GM18507 (cell line): ENCODE measurements around the gene ZNF576.
"Not testable (repeated sequence)": the region's sequence is repeated elsewhere in the genome, so short reads cannot be mapped to it uniquely, and the experiment has no call there.

Experiments used
- DNase-seq: peaks from one replicate; pipeline ENCODE4 v3.0.0; 2011; ENCODE audit warnings: low read depth; ENCODE audit not compliant: insufficient read length; ENCODE audit errors: extremely low spot score
- FAIRE-seq: peaks from 2 replicates; lab custom pipeline; 2011; peaks lifted over from hg19 to GRCh38; lab: Jason Lieb, UNC

Gene ZNF576

DNA sequence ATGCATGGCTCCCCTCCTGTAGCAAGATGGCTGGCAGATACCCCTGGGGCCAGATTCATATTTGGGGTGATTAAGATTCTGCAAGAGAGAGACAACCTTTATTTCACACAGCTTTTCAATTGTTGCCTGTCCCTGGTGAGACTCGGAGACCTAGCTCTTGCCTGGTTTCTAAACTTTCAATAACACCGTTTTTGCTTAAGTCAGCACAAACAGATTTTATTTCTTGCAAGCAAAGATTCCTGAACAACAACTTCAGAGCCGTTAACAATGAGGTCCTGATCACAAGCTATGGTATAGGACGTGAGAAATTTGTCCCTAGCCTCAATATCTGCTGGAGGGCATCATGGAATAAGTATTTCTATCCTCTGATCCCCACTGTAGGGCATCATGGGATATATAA, 46.1 kb downstream of the ZNF576 start:
- FAIRE-seq (no peak), DNase-seq (no peak)

DNA sequence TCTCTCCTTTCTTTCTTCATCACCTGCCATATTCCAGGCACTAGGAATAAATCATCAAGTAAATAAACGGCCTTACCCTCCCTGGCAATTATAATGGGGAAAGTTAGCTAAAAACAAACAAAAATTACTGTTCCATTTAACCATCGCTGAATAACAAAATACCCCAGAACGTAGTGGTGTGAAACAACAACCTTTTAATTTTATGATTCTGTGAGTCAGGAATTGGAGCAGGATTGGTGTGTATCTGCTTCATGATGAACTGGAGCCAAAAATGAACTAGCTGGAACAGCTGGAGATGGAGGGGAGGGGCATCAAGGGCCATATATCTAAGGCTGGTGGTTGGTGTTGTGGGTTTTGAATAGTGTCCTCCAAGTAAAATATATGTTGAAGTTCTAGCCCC, 46.9 kb downstream of the ZNF576 start:
- no peak for FAIRE-seq
- no peak for DNase-seq

DNA sequence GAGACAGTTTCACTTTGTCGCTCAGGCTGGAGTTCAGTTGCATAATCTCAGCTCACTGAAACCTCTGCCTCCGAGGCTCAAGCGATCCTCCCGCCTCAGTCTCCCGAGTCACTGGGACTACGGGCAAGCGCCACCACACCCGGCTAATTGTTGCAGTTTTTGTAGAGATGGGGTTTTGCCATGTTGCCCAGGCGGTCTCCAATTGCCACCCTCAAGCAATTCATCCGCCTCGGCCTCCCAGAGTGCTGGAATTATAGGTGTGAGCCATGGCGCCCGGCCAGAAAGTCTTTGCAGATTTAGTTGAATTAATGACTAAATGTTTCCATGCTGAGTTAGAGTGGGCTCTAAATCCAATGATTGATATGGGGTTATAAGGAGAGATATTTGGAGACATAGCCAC, 47.8 kb downstream of the ZNF576 start:
- FAIRE-seq (no peak), DNase-seq (no peak)

DNA sequence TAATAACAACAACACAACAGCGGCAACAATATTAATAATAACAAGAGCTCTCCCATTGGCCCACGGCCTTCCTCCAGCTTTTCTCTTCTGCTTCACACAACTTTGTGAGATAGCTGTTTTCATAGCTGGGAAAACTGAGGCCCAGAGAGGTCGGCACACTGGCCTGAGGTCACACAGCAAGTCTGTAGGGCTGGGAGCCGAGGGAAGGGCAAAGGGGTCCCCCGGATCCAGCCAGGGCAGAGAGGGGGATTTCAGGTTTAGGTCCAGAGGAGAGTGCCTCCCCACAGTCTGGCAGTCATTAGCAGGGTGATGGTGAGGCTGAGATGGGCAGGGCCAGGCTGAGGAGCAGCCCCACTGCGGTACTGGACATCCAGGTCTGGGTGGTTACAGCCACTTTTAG, 52.2 kb downstream of the ZNF576 start:
- no peak for FAIRE-seq

DNA sequence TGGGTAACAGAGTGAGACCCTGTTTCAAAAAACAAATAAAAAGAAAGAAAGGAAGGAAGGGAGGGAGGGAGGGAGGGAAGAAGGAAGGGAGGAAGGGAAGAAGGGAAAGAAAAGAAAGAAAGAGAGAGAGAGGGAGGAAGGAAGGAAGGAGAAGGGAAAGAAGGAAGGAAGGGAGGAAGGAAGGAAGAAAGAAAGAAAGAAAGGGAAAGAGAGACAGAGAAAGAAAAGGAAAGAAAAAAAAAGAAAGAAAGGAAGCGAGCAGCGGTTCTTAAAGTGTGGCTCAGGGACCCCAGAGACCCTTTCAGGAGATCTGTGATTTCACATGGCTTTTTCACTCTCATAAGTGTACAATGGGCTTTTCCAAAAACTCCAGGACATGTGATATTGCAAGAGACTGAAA, 53.1 kb downstream of the ZNF576 start:
- no peak for FAIRE-seq

More for the DNA sequence above, 52.2 kb downstream of the ZNF576 start:
- no peak for DNase-seq

DNA sequence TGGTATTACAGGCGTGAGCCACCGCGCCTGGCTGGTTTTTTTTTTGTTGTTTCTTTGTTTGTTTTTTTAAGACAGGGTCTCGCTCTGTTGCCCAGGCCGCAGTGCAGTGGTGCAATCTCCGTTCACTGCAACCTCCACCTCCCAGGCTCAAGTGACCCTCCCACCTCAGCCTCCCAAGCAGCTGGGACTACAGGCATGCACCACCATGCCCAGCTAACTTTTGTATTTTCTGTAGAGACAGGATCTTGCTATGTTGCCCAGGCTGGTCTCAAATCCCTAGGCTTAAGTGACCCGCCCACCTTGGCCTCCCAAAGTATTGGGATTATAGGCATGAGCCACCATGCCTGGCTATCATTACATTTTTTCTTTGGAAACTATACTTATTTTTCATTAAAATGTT, 53.9 kb downstream of the ZNF576 start:
- FAIRE-seq, DNase-seq: not testable (repeated sequence)

More for the DNA sequence above, 53.1 kb downstream of the ZNF576 start:
- no peak for DNase-seq
